Measurements from ENCODE around the gene EPHA2.

GRCh38 chr1:16144325-16145029 is 11.4 kb downstream of the EPHA2 start:
- TF ChIP-seq POLR2A (IDR thresholded peaks at IDR 0.05; ENCODE audit: low read length) (no peak), MAFK (IDR thresholded peaks at IDR 0.05; ENCODE audit: partially characterized antibody) (no peak), CEBPB (IDR thresholded peaks at IDR 0.05) (no peak), CTCF (IDR thresholded peaks at IDR 0.05) (no peak), REST (IDR thresholded peaks at IDR 0.05) (no peak), JUN (IDR thresholded peaks at IDR 0.05) (no peak)

Data from A549 (cell line).